OCI-LY3 (cell line): ENCODE measurements around the gene MYO1E.

Experiments
- H2AFZ ChIP-seq: fragments of 200-600, 300-600 bp; shearing (Covaris generic); 2 replicates; pipeline ENCODE4 v1.6.0; 2014; ENCODE audit warnings: antibody characterized with exemption, low read depth, low read length
- H3K27ac ChIP-seq: fragments of 200-600, 300-600 bp; sonication (generic); 2 replicates; pipeline ENCODE4 v1.5.1; 2014; ENCODE audit warnings: mild to moderate bottlenecking, low read length, moderate library complexity, mixed read lengths
- H3K27me3 ChIP-seq: fragments of 200-600, 300-600 bp; sonication (generic); 2 replicates; pipeline ENCODE4 v1.6.1; 2014; ENCODE audit warnings: low read depth, low read length, mixed read lengths
- H3K36me3 ChIP-seq: fragments of 200-600, 300-600 bp; sonication (generic); replicated peaks from 2 replicates; pipeline ENCODE3; 2014; ENCODE audit warnings: low read depth, low read length, mixed read lengths
- H3K4me1 ChIP-seq: fragments of 300-600, 200-600 bp; sonication (generic); 2 replicates; pipeline ENCODE4 v1.6.1; 2014; ENCODE audit warnings: low read length, mixed read lengths
- H3K4me2 ChIP-seq: fragments of 200-600, 300-600 bp; sonication (generic); 2 replicates; pipeline ENCODE4 v1.6.1; 2014; ENCODE audit warnings: low read length, mixed read lengths
- H3K4me3 ChIP-seq: fragments of 300-600, 200-600 bp; sonication (generic); 2 replicates; pipeline ENCODE4 v1.5.1; 2014; ENCODE audit warnings: antibody characterized with exemption, mild to moderate bottlenecking, low read length, moderate library complexity
- H3K79me2 ChIP-seq: fragments of 300-600, 200-600 bp; shearing (Covaris generic); 2 replicates; pipeline ENCODE4 v1.6.1; 2014; ENCODE audit warnings: mild to moderate bottlenecking, low read length, mixed read lengths
- H3K9ac ChIP-seq: fragments of 300-600, 200-600 bp; shearing (Covaris generic); 2 replicates; pipeline ENCODE4 v1.6.0; 2014; ENCODE audit warnings: mild to moderate bottlenecking, low read length, moderate library complexity
- H3K9me3 ChIP-seq: fragments of 200-600, 300-600 bp; shearing (Covaris generic); 2 replicates; pipeline ENCODE4 v1.6.1; 2014; ENCODE audit warnings: low read length, mixed read lengths; ENCODE audit not compliant: insufficient read depth
- H4K20me1 ChIP-seq: fragments of 200-600, 300-600 bp; sonication (generic); 2 replicates; pipeline ENCODE4 v1.6.1; 2016; ENCODE audit warnings: low read length, mixed read lengths; ENCODE audit not compliant: insufficient read depth
- EZH2phosphoT487 ChIP-seq: fragments of 200-600 bp; shearing (Covaris generic); IDR thresholded peaks from 2 replicates; pipeline ENCODE4 v1.6.1; 2018; ENCODE audit warnings: antibody characterized with exemption, mixed run types, low read depth
- TF ChIP-seq, protein P1 (sequence below): fragments of 200-600, 300-600 bp; sonication (generic); IDR thresholded peaks from 2 replicates; pipeline ENCODE4 v1.5.1; 2014; ENCODE audit warnings: antibody characterized with exemption, low read length, low read depth

The MYO1E gene

DNA sequence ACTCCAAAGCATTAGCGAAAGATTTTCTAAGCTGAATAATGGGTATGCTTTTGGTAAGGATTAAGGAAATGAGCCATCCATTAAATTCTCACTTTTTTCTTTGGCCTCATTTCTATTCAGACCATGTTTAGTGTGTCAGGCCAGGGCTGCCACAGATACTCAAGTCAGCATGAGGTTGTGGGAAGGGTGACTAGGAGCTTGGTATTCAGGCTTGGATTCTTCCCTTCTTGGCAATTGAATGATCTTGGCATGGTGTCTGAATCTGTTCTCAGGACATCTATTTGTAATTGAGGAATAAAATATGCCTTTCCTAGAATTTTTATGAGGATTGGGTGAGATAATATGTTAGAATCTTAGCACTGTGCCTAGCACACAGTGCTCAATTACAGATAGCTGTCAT is 256.5 kb downstream of the MYO1E start:
- H3K27ac ChIP-seq = no peak overlapping the region

GRCh38 chr15:59115047-59115446 is 257.6 kb downstream of the MYO1E start:
- Histone ChIP-seq H3K9ac (no peak overlapping the region), H3K36me3 (peaks cover 68% of the 10 kb centered on the region)
- no peak for TF ChIP-seq EZH2phosphoT487
- TF ChIP-seq, protein P1, sequence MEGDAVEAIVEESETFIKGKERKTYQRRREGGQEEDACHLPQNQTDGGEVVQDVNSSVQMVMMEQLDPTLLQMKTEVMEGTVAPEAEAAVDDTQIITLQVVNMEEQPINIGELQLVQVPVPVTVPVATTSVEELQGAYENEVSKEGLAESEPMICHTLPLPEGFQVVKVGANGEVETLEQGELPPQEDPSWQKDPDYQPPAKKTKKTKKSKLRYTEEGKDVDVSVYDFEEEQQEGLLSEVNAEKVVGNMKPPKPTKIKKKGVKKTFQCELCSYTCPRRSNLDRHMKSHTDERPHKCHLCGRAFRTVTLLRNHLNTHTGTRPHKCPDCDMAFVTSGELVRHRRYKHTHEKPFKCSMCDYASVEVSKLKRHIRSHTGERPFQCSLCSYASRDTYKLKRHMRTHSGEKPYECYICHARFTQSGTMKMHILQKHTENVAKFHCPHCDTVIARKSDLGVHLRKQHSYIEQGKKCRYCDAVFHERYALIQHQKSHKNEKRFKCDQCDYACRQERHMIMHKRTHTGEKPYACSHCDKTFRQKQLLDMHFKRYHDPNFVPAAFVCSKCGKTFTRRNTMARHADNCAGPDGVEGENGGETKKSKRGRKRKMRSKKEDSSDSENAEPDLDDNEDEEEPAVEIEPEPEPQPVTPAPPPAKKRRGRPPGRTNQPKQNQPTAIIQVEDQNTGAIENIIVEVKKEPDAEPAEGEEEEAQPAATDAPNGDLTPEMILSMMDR = no peak

More for the DNA sequence above, 256.5 kb downstream of the MYO1E start:
- H3K27me3 ChIP-seq = no peaks in the 10 kb centered on the region
- TF ChIP-seq, protein P1 = no peak
- TF ChIP-seq EZH2phosphoT487 = no peak
- H3K4me2 ChIP-seq = no peak overlapping the region
- no peaks in the 10 kb centered on the region for H3K4me1 ChIP-seq
- no peaks in the 10 kb centered on the region for H4K20me1 ChIP-seq
- H3K4me3 ChIP-seq = no peak overlapping the region
- no peak overlapping the region for H2AFZ ChIP-seq
- H3K36me3 ChIP-seq = peaks cover 68% of the 10 kb centered on the region
- peaks cover 8% of the 10 kb centered on the region; the same call in 1 of the 2 replicates for H3K79me2 ChIP-seq
- H3K9ac ChIP-seq = no peak overlapping the region
- no peaks in the 10 kb centered on the region for H3K9me3 ChIP-seq

DNA sequence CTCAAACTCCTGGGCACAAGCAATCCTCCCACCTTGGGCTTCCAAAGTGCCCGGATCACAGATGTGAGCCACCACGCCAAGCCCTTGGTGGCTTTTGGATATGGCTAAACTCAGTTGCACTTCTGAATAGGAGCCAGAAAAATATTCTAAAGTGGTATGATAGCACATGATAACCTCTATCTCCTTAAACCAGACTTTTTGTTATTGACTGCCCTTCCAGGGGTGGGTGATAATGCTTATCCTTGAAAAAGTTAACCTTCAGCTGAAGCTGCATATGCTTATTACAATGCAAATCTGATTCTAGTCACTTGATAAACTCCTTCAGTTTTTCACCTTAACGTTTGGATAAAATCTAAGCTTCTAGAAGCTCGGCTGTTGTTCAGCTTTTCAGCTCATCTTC is 261.4 kb downstream of the MYO1E start:
- no peak overlapping the region for H2AFZ ChIP-seq
- H3K36me3 ChIP-seq = peaks cover 66% of the 10 kb centered on the region
- H3K4me2 ChIP-seq = no peak overlapping the region
- peaks cover 3% of the 10 kb centered on the region; the same call in 1 of the 2 replicates for H3K4me1 ChIP-seq
- H3K9ac ChIP-seq = no peak overlapping the region
- H3K79me2 ChIP-seq = peaks cover 10% of the 10 kb centered on the region
- no peaks in the 10 kb centered on the region for H3K27me3 ChIP-seq
- no peak overlapping the region for H3K4me3 ChIP-seq
- TF ChIP-seq, protein P1 = no peak
- no peak for TF ChIP-seq EZH2phosphoT487
- no peaks in the 10 kb centered on the region for H3K9me3 ChIP-seq
- no peak overlapping the region for H3K27ac ChIP-seq
- H4K20me1 ChIP-seq = no peaks in the 10 kb centered on the region

More at GRCh38 chr15:59115047-59115446, 257.6 kb downstream of the MYO1E start:
- Histone ChIP-seq H3K9me3 (no peaks in the 10 kb centered on the region), H4K20me1 (no peaks in the 10 kb centered on the region), H3K27me3 (no peaks in the 10 kb centered on the region), H3K4me2 (no peak overlapping the region), H3K4me1 (no peaks in the 10 kb centered on the region), H3K4me3 (no peak overlapping the region), H3K27ac (no peak overlapping the region), H3K79me2 (peaks cover 6% of the 10 kb centered on the region), H2AFZ (no peak overlapping the region)

- TF ChIP-seq, protein P1 = peak; percentile 39
- TF ChIP-seq EZH2phosphoT487 = no peak
- Histone ChIP-seq H3K36me3 (peaks cover 32% of the 10 kb centered on the region), H3K9me3 (no peaks in the 10 kb centered on the region), H3K79me2 (peaks cover 15% of the 10 kb centered on the region), H3K4me2 (peak overlapping the region; percentile 67), H3K27ac (0 out of 2 replicates have a peak overlapping the region, but pooled peaks have one; percentile 64), H2AFZ (no peak overlapping the region), H3K4me3 (peak overlapping the region; percentile 85), H3K27me3 (no peaks in the 10 kb centered on the region), H3K4me1 (peaks cover 11% of the 10 kb centered on the region), H4K20me1 (no peaks in the 10 kb centered on the region), H3K9ac (peak overlapping the region; percentile 80)
Measured at GRCh38 chr15:59105854-59106253, 266.8 kb downstream of the MYO1E start.
